HCT116 (cell line): ENCODE measurements around the gene TBC1D2.

ENCODE experiments used
- ATF3 ChIP-seq: IDR thresholded peaks from 2 replicates; pipeline ENCODE4 v1.6.1; 2012
- CTCF ChIP-seq, 3 experiments: fragments of 200-600 bp in 1 of 3; sonication (generic) in 1 of 3; IDR thresholded peaks in 2 of 3; conservative IDR thresholded peaks in 1 of 3; 2 replicates each; pipeline ENCODE4 v1.5.1; 2012 to 2017; ENCODE audit warnings: low read depth in 2 of 3, low read length in 2 of 3, antibody characterized with exemption in 1 of 3, borderline replicate concordance in 1 of 3, control low read depth in 1 of 3, mild to moderate bottlenecking in 1 of 3, mixed read lengths in 1 of 3, mixed run types in 1 of 3, moderate library complexity in 1 of 3; ENCODE audit not compliant: insufficient read depth in 1 of 3
- EZH2 ChIP-seq: fragments of 200-600 bp; sonication (generic); IDR thresholded peaks from 2 replicates; pipeline ENCODE4 v1.6.1; 2017; ENCODE audit warnings: antibody characterized with exemption, mixed run types
- JUND ChIP-seq: IDR thresholded peaks from 2 replicates; pipeline ENCODE4 v1.6.1; 2012
- POLR2A ChIP-seq: IDR thresholded peaks from 2 replicates; pipeline ENCODE4 v1.7.0; 2011; ENCODE audit warnings: borderline replicate concordance; ENCODE audit not compliant: insufficient read depth, insufficient read length; ENCODE audit errors: extremely low read depth
- POLR2AphosphoS5 ChIP-seq: IDR thresholded peaks from 2 replicates; pipeline ENCODE4 v1.6.1; 2011; ENCODE audit warnings: mild to moderate bottlenecking, low read depth, low read length, moderate library complexity
- RAD21 ChIP-seq: IDR thresholded peaks from 2 replicates; pipeline ENCODE4 v1.6.1; 2012; ENCODE audit warnings: low read depth, mild to moderate bottlenecking
- REST ChIP-seq: IDR thresholded peaks from 2 replicates; pipeline ENCODE4 v1.6.1; 2012; ENCODE audit warnings: low read depth
- SIN3A ChIP-seq: IDR thresholded peaks from 2 replicates; pipeline ENCODE4 v1.6.1; 2012; ENCODE audit warnings: low read depth
- SP1 ChIP-seq: IDR thresholded peaks from 2 replicates; pipeline ENCODE4 v1.6.1; 2012; ENCODE audit warnings: low read depth

- TF ChIP-seq CTCF (IDR thresholded peaks at IDR 0.05 in 2 of 3, conservative IDR thresholded peaks at IDR 0.05 in 1 of 3; ENCODE audit: borderline replicate concordance in 1 of 3, insufficient read depth in 1 of 3, low read depth in 2 of 3, low read length in 2 of 3) (no peak), POLR2A (no peak), ATF3 (no peak), SP1 (no peak), REST (no peak), SIN3A (no peak), POLR2AphosphoS5 (no peak), RAD21 (no peak), EZH2 (no peak), JUND (no peak)
Observed at GRCh38 chr9:98220911-98221310, 34.5 kb downstream of the TBC1D2 start.
